GM13977 (cell line): ENCODE data around the gene ATG4D.

ENCODE experiments used
- DNase-seq: peaks from one replicate; pipeline ENCODE4 v3.0.0; 2012; ENCODE audit warnings: low spot score
- in situ Hi-C: fragments of 300-500 bp; cut with MboI; formaldehyde crosslinking; loops from one replicate; pipeline ENCODE4 v1.12.0; 2022; ENCODE audit warnings: low sequenced_read_pairs, low pct_unique_long_range_greater_than_20kb, mixed read lengths, inconsistent platforms; ENCODE audit not compliant: unreplicated experiment
- TF ChIP-seq, protein P1 (sequence below): IDR thresholded peaks from 2 replicates; pipeline ENCODE4 v1.5.1; 2012; ENCODE audit warnings: mild to moderate bottlenecking, control low read depth; ENCODE audit not compliant: insufficient read depth; ENCODE audit errors: extremely low read depth, missing control alignments

The ATG4D gene

DNA sequence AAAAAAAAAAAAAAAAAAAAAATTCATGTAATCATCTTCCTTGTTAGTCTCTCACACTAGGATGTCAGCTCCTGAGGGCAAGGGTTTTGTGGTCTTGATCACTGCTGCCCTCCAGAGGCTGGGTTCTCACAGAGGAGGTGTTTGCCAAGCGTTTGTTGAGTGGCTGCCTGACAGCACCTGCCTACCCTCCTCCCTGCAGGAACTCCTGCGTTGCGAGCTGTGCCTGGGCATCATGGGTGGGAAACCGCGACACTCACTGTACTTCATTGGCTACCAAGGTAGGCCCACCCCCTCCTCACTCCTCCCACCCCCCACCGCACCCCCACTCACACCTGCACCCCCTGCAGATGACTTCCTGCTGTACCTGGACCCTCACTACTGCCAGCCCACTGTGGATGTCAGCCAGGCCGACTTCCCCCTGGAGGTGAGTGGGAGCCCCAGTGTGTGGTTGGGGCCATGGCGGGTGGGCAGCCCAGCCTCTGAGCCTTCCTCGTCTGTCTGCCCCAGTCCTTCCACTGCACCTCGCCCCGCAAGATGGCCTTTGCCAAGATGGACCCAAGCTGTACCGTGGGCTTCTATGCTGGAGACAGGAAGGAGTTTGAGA lies 8.1 kb downstream of the ATG4D start:
- TF ChIP-seq, protein P1, sequence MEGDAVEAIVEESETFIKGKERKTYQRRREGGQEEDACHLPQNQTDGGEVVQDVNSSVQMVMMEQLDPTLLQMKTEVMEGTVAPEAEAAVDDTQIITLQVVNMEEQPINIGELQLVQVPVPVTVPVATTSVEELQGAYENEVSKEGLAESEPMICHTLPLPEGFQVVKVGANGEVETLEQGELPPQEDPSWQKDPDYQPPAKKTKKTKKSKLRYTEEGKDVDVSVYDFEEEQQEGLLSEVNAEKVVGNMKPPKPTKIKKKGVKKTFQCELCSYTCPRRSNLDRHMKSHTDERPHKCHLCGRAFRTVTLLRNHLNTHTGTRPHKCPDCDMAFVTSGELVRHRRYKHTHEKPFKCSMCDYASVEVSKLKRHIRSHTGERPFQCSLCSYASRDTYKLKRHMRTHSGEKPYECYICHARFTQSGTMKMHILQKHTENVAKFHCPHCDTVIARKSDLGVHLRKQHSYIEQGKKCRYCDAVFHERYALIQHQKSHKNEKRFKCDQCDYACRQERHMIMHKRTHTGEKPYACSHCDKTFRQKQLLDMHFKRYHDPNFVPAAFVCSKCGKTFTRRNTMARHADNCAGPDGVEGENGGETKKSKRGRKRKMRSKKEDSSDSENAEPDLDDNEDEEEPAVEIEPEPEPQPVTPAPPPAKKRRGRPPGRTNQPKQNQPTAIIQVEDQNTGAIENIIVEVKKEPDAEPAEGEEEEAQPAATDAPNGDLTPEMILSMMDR, result peak; percentile 22
- DNase-seq, result peak; percentile 30
- in situ Hi-C loops, result no loop called here

DNA sequence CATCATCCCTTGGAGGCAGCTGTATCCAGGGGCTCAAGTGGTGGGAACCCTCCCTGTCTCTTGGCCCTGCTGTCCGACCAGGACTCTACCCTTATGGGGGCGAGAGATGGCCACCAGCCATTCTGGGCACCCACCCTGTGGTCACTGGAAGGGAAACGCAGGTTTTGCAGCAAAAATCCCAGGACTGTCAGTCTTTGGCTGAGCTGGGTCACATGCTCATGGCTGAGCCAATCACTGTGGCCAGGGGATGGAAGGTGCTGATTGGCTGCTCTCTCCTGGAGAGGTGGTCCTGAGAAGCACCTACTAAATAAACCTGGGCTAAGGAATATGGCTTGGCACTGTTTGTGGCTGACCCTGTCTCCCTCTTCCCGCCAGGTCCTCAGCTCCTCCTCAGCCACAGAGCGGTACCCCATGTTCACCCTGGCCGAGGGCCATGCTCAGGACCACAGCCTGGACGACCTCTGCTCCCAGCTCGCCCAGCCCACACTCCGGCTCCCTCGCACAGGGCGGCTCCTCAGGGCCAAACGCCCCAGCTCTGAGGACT lies 8.9 kb downstream of the ATG4D start:
- in situ Hi-C loops, result no loop called here
- peak; percentile 46 for DNase-seq
- TF ChIP-seq, protein P1, result no peak

DNA sequence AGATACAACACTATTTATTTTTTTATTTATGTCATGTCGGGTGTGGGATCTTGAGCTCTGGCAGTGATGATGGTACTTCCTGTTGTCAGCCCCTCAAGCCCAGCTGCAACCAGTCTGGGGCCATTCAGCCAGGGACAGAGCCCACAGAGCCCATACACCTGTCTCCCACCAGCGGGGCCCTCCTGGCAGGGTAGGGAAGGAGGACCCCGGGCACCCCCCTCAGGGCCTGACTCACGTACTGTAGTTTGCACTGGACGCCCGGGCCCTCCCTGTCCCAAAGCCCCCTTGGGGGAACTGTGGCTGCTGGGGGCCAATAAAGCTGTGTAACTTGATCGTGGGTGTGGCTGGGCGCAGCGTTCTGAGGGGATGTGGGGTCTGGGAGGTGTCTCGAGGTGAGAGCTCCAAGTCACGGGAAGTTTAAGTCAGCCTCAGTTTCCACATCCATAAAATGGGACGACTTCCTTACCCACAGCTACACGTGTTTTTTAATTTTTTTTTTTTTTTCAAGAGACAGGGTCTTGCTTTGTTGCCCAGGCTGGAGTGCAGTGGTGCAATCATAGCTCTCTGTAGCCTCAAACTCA lies 9.5 kb downstream of the ATG4D start:
- peak; percentile 32 for DNase-seq
- in situ Hi-C loops, result no loop called here
- TF ChIP-seq, protein P1, result no peak

DNA sequence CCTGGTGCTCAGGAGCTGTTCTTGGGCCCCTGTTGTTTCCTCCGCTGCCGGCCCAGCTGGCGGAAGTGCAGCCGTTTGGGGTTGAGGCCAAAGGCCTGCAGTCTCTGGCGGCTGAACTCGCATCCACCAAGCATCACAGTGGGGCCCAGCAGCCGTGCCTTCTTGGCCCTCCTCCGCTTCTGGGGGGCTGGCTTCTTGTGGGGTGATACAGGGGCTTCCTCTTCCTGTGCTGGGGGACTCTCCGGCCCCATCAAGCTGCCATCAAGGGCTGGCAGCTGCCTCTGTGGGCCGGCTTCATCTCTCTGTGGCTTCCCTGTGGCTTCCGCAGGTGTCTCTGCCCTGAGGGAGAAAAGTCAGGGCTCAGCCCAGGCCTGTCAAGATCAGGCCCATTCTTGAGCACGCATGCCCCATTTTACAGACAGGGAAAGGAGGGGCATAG lies 10.3 kb downstream of the ATG4D start:
- in situ Hi-C loops, result no loop called here
- TF ChIP-seq, protein P1, result no peak
- peak; percentile 86 for DNase-seq

DNA sequence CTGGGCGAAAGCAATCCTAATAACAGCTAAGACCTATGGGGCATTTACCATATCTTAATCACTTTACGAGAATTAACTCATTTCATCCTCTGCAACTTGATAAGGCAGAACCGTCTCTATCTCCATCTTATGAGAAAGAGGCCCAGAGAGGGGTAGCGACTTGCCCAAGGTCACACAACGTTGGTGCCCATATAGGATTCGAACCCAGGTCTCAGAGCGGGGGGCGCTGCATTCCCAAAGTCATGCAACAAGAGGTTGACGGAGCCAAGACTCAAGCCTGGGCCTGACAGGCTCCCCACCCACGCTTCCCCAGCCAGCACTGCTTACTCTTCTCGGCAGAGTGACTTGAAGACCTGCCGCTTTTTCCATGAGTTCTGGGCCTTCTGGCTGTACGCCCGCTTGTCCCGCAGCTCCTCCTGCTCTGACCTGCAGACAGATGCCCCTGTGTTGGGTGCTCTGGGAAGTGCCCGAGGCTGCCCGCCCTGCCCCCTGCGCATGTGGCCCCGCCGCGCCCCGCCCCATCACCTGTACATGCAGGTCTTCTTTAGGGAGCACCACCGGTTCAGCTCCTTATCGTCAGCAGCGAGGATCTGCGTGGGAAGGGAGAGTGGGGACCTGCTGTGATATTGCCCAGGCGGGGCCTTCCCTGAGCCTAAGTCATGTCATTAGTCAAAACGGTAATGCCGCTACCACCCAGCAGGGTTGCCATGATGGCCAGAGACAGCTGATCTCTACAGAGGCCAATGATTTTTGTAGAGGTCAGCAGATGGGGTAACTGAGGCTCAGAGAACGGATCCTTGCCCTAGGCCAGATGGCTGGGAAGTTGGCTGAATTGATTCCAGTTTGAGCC lies 11.3 kb downstream of the ATG4D start:
- DNase-seq, result peak; percentile 28
- in situ Hi-C loops, result no loop called here
- TF ChIP-seq, protein P1, result no peak

DNA sequence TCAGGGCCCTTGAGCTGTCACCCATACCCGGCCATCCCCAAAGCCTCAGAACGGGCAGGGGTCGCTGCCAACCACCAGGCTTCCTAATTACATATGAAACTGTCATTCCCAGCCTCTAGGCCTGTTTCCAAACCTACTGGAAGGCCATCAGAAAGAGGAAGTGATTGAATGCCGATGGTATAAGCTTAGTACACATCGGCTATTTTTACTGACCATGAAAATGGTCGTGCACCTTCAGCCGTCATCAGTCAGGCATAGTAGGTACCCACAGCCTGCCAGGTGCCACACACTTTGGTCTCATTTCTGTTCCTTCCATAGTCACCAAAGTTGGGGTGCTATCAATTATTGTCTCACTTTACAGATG lies 11.9 kb downstream of the ATG4D start:
- in situ Hi-C loops, result no loop called here
- peak; percentile 18 for DNase-seq

More for the DNA sequence above, 11.9 kb downstream of the ATG4D start:
- TF ChIP-seq, protein P1, result no peak
